Anterior cingulate cortex (tissue), 58 donors: ENCODE measurements around the gene ST6GAL2.
A peak's percentile ranks its signal among the peaks of the same experiment; 100 is the strongest.

Experiments used
- DNase-seq, 58 donors: peaks; one replicate each; lab custom pipeline; 2025; lab: John Stamatoyannopoulos, UW

ST6GAL2 gene

GRCh38 chr2:106831816-106832569, 54.0 kb downstream of the ST6GAL2 start:
- no peak for DNase-seq

GRCh38 chr2:106831241-106831640, 54.7 kb downstream of the ST6GAL2 start:
- no peak for DNase-seq

- no peak for DNase-seq
Measured at GRCh38 chr2:106830191-106830590, 55.8 kb downstream of the ST6GAL2 start.

GRCh38 chr2:106828119-106828518, 57.8 kb downstream of the ST6GAL2 start:
- no peak for DNase-seq

- no peak for DNase-seq
Measured at GRCh38 chr2:106827158-106827557, 58.8 kb downstream of the ST6GAL2 start.

GRCh38 chr2:106825161-106825560, 60.8 kb downstream of the ST6GAL2 start:
- no peak for DNase-seq

GRCh38 chr2:106816974-106817373, 69.0 kb downstream of the ST6GAL2 start:
- DNase-seq: peak in 32 of 58 donors; percentile 5 to 73 (median 29)

GRCh38 chr2:106812841-106813240, 73.1 kb downstream of the ST6GAL2 start:
- DNase-seq: no peak

GRCh38 chr2:106812383-106812782, 73.6 kb downstream of the ST6GAL2 start:
- DNase-seq: no peak

- DNase-seq: no peak
Measured at GRCh38 chr2:106805716-106806115, 80.3 kb downstream of the ST6GAL2 start.

- DNase-seq: no peak
Measured at GRCh38 chr2:106804161-106804560, 81.8 kb downstream of the ST6GAL2 start.

GRCh38 chr2:106800976-106801655, 84.9 kb downstream of the ST6GAL2 start:
- no peak for DNase-seq

- DNase-seq: no peak
Measured at GRCh38 chr2:106800180-106800579, 85.8 kb downstream of the ST6GAL2 start.

- no peak for DNase-seq
Measured at GRCh38 chr2:106798826-106799552, 87.0 kb downstream of the ST6GAL2 start.

GRCh38 chr2:106797494-106797893, 88.5 kb downstream of the ST6GAL2 start:
- no peak for DNase-seq

- DNase-seq: no peak
Measured at GRCh38 chr2:106792671-106793070, 93.3 kb downstream of the ST6GAL2 start.

GRCh38 chr2:106789185-106789584, 96.8 kb downstream of the ST6GAL2 start:
- DNase-seq: no peak

GRCh38 chr2:106782681-106783080, 103.3 kb downstream of the ST6GAL2 start:
- no peak for DNase-seq

GRCh38 chr2:106781196-106781595, 104.8 kb downstream of the ST6GAL2 start:
- DNase-seq: no peak

- no peak for DNase-seq
Measured at GRCh38 chr2:106771811-106772210, 114.2 kb downstream of the ST6GAL2 start.

- no peak for DNase-seq
Measured at GRCh38 chr2:106770986-106771385, 115.0 kb downstream of the ST6GAL2 start.
